Endothelial cell of umbilical vein (primary cell): ENCODE results near the gene NACAD. TPM values are rescaled to one million over a fixed set of nuclear protein-coding genes. Genes with fewer than 3 reads are reported as not detected.

Source experiments
- BruUV-seq: library from RNA; stranded (reverse); fragments of 400-500 nt; replicated peaks from 2 replicates; lab custom pipeline; 2021; lab: Mats Ljungman, UMichigan
- CTCF ChIA-PET: fragments of 300-600, 350-600 bp; sonication (Branson Sonifier 250); formaldehyde crosslinking; loops from one replicate; lab custom pipeline; 2021; ENCODE audit warnings: antibody characterized with exemption, inconsistent platforms; lab: Charles Lee
- POLR2A ChIA-PET: fragments of 300-600, 350-600 bp; sonication (Branson Sonifier 250); formaldehyde crosslinking; loops from one replicate; lab custom pipeline; 2021; ENCODE audit warnings: antibody characterized with exemption, inconsistent platforms; lab: Charles Lee
- DNase-seq: peaks from one replicate; pipeline ENCODE4 v3.0.0-alpha.2; 2011; ENCODE audit warnings: low read depth, low spot score
- FAIRE-seq: peaks from 2 replicates; lab custom pipeline; 2011; peaks lifted over from hg19 to GRCh38; lab: Jason Lieb, UNC
- H2AFZ ChIP-seq: 2 replicates; pipeline ENCODE4 v1.6.0; 2012; ENCODE audit warnings: low read depth, low read length, control low read depth, inconsistent platforms
- H3K27ac ChIP-seq: 2 replicates; pipeline ENCODE4 v1.5.1; 2011; ENCODE audit warnings: low read depth, mild to moderate bottlenecking, control low read depth, low read length, moderate library complexity; ENCODE audit not compliant: insufficient read depth
- H3K27me3 ChIP-seq, 2 experiments: 2 replicates each; pipeline versions ENCODE4 v1.6.0 to v1.6.1; 2011; ENCODE audit warnings: low read length in 2 of 2, mixed read lengths in 1 of 2; ENCODE audit not compliant: control insufficient read depth in 2 of 2, insufficient read depth in 2 of 2
- H3K36me3 ChIP-seq, 2 experiments: 2 replicates in 1 of 2; 3 replicates in 1 of 2; pipeline ENCODE4 v1.5.1; 2011; ENCODE audit warnings: low read length in 2 of 2, mild to moderate bottlenecking in 1 of 2, moderate library complexity in 1 of 2; ENCODE audit not compliant: control insufficient read depth in 2 of 2, insufficient read depth in 2 of 2; ENCODE audit errors: extremely low read depth in 1 of 2
- H3K4me1 ChIP-seq: 3 replicates; pipeline ENCODE4 v1.5.1; 2011; ENCODE audit warnings: mild to moderate bottlenecking, low read length; ENCODE audit not compliant: control insufficient read depth, insufficient read depth; ENCODE audit errors: extremely low read depth
- H3K4me2 ChIP-seq: 2 replicates; pipeline ENCODE4 v1.6.1; 2011; ENCODE audit warnings: low read length, control low read depth, mixed read lengths; ENCODE audit not compliant: insufficient read depth
- H3K4me3 ChIP-seq, 3 experiments: fragments of 200-600 bp in 1 of 3; sonication (generic), shearing (Covaris generic) in 1 of 3; replicated peaks in 1 of 3; 2 replicates each; pipeline ENCODE4 v1.5.1; 2011 to 2016; ENCODE audit warnings: control low read depth in 3 of 3, low read length in 3 of 3, mild to moderate bottlenecking in 2 of 3, inconsistent platforms in 1 of 3, low read depth in 1 of 3, moderate library complexity in 1 of 3; ENCODE audit not compliant: insufficient read depth in 1 of 3
- H3K79me2 ChIP-seq: 2 replicates; pipeline ENCODE4 v1.6.0; 2012; ENCODE audit warnings: low read length, inconsistent platforms; ENCODE audit not compliant: control insufficient read depth, insufficient read depth
- H3K9ac ChIP-seq: replicated peaks from 2 replicates; pipeline ENCODE3; 2011; ENCODE audit warnings: low read length, control low read depth; ENCODE audit not compliant: insufficient read depth; ENCODE audit errors: extremely low read depth
- H3K9me1 ChIP-seq: replicated peaks from 3 replicates; pipeline ENCODE4 v1.6.0; 2011; ENCODE audit warnings: mild to moderate bottlenecking, low read length; ENCODE audit not compliant: control insufficient read depth, insufficient read depth; ENCODE audit errors: extremely low read depth
- H3K9me3 ChIP-seq: replicated peaks from 2 replicates; pipeline ENCODE4 v1.5.1; 2012; ENCODE audit warnings: low read length, inconsistent platforms; ENCODE audit not compliant: control insufficient read depth, insufficient read depth
- H4K20me1 ChIP-seq: replicated peaks from 2 replicates; pipeline ENCODE3; 2011; ENCODE audit warnings: mild to moderate bottlenecking, low read length; ENCODE audit not compliant: control insufficient read depth, insufficient read depth; ENCODE audit errors: extremely low read depth
- CTCF ChIP-seq, 2 donors: IDR thresholded peaks; 1 replicate in 1 of 2; 2 replicates in 1 of 2; pipeline ENCODE4 v1.5.1; 2011; ENCODE audit warnings: low read length in 2 of 2, mild to moderate bottlenecking in 2 of 2, moderate library complexity in 2 of 2, control low read depth in 1 of 2, inconsistent platforms in 1 of 2, low read depth in 1 of 2; ENCODE audit not compliant: insufficient read depth in 1 of 2; ENCODE audit errors: extremely low read depth in 1 of 2
- EZH2 ChIP-seq: IDR thresholded peaks from 2 replicates; pipeline ENCODE4 v1.6.1; 2012; ENCODE audit warnings: borderline replicate concordance, low read depth, mild to moderate bottlenecking, moderate library complexity, low read length, inconsistent platforms; ENCODE audit not compliant: severe bottlenecking
- FOS ChIP-seq: IDR thresholded peaks from 2 replicates; pipeline ENCODE4 v1.6.1; 2011; ENCODE audit warnings: mild to moderate bottlenecking, low read length, moderate library complexity, borderline replicate concordance; ENCODE audit not compliant: insufficient read depth
- GATA2 ChIP-seq: IDR thresholded peaks from 2 replicates; pipeline ENCODE4 v1.7.0; 2011; ENCODE audit warnings: low read depth, mild to moderate bottlenecking, moderate library complexity, mixed read lengths, low read length; ENCODE audit not compliant: insufficient read length, insufficient read depth
- JUN ChIP-seq: IDR thresholded peaks from 2 replicates; pipeline ENCODE4 v1.6.1; 2011; ENCODE audit warnings: borderline replicate concordance, low read depth; ENCODE audit not compliant: insufficient read length, insufficient read depth
- MAX ChIP-seq: IDR thresholded peaks from 2 replicates; pipeline ENCODE4 v1.6.1; 2011; ENCODE audit not compliant: insufficient read depth, insufficient read length
- MYC ChIP-seq: IDR thresholded peaks from one replicate; pipeline ENCODE4 v1.6.1; 2011; ENCODE audit warnings: mild to moderate bottlenecking, low read depth, low read length
- POLR2A ChIP-seq: IDR thresholded peaks from 2 replicates; pipeline ENCODE4 v1.6.1; 2012; ENCODE audit warnings: low read depth, mild to moderate bottlenecking, control low read depth, low read length
- POLR2AphosphoS5 ChIP-seq: IDR thresholded peaks from 2 replicates; pipeline ENCODE4 v1.6.1; 2012; ENCODE audit warnings: low read depth, mild to moderate bottlenecking, control low read depth, low read length, moderate library complexity; ENCODE audit not compliant: insufficient read depth
- dilution Hi-C: fragments of 300-500 bp; cut with MboI; formaldehyde crosslinking; loops from one replicate; pipeline ENCODE4 v1.15.0; 2019; ENCODE audit warnings: low sequenced_read_pairs; ENCODE audit not compliant: extremely low pct_ligation_motif_present
- intact Hi-C: fragments of 100-400 bp; cut with micrococcal nuclease; formaldehyde crosslinking; loops from one replicate; pipeline ENCODE4 v1.10.0; 2022
- polyA plus RNA-seq, 4 experiments: library from polyadenylated mRNA; depleted of rRNA in 3 of 4; stranded (reverse) in 3 of 4; unstranded in 1 of 4; fragments of >200 nt; gene quantifications; 2 replicates each; pipeline versions ENCODE4 v1.2.1 to v1.2.3, GENCODE V29; 2011 to 2012; ENCODE audit warnings: missing spikeins in 1 of 4
- total RNA-seq: library from RNA; stranded (reverse); gene quantifications from 2 replicates; pipeline ENCODE4 v1.2.3, GENCODE V29; 2021

NACAD gene
- total and polyA plus RNA-seq, 2 donors (not counting 3 experiments of a cell fraction or from before 2014, with no cell fraction given), result 1.4 to 6.6 TPM

- Histone ChIP-seq H3K4me1 (no peaks in the 10 kb centered on the region), H3K9ac (no peak overlapping the region), H4K20me1 (no peaks in the 10 kb centered on the region), H3K9me1 (no peaks in the 10 kb centered on the region), H3K4me3 (no peak overlapping the region), H3K36me3 (no peaks in the 10 kb centered on the region), H3K27ac (no peak overlapping the region), H3K27me3 (no peaks in the 10 kb centered on the region), H3K4me2 (no peak overlapping the region), H3K9me3 (no peaks in the 10 kb centered on the region), H2AFZ (no peak overlapping the region), H3K79me2 (no peaks in the 10 kb centered on the region)
- DNase-seq (no peak), FAIRE-seq (no peak)
- POLR2A ChIA-PET, result no interaction called here
- dilution Hi-C loops (no loop called here), intact Hi-C loops (no loop called here)
- no TSS peak for BruUV-seq
- TF ChIP-seq POLR2A (no peak), MAX (no peak), POLR2AphosphoS5 (no peak), EZH2 (no peak), CTCF (IDR thresholded peaks at IDR 0.05; ENCODE audit: extremely low read depth in 1 of 2, insufficient read depth in 1 of 2, low read depth in 1 of 2, low read length in 2 of 2) (no peak), FOS (no peak), GATA2 (no peak), JUN (no peak), MYC (no peak)
- CTCF ChIA-PET, result no interaction called here
These were observed 5.9 kb downstream of the NACAD start for GRCh38 chr7:45082831-45083331.
